Psoas muscle (tissue), 8 donors: Measurements from ENCODE around the gene IQCH. TPM values are rescaled to one million over a fixed set of nuclear protein-coding genes. Genes with fewer than 3 reads are reported as not detected.

ENCODE experiments used
- ATAC-seq, 4 donors: fragments of 200-7000 bp; cut with Tn5 transposase; one replicate each; pipeline ENCODE4 v1.9.1; 2020; ENCODE audit warnings: moderate library complexity in 3 of 4, mild to moderate bottlenecking in 2 of 4
- DNase-seq, 2 donors: peaks; one replicate each; pipeline ENCODE4 v3.0.0-alpha.2; 2020
- H3K27ac ChIP-seq: fragments of 200-600 bp; one replicate; pipeline ENCODE4 v1.8.0; 2022
- H3K27me3 ChIP-seq, 3 donors: fragments of 200-600 bp in 1 of 3; one replicate each; pipeline versions ENCODE4 v1.6.1 to v1.8.0; 2013 to 2022; ENCODE audit warnings: low read length in 2 of 3, mild to moderate bottlenecking in 2 of 3, moderate library complexity in 1 of 3; ENCODE audit not compliant: insufficient read depth in 3 of 3
- H3K36me3 ChIP-seq, 2 donors: fragments of 200-600 bp in 1 of 2; one replicate each; pipeline versions ENCODE4 v1.6.1 to v1.8.0; 2013 to 2022; ENCODE audit warnings: low read depth in 1 of 2, mild to moderate bottlenecking in 1 of 2, moderate library complexity in 1 of 2; ENCODE audit not compliant: insufficient read depth in 1 of 2
- H3K4me1 ChIP-seq: fragments of 200-600 bp; one replicate; pipeline ENCODE4 v1.8.0; 2022
- H3K4me3 ChIP-seq: fragments of 200-600 bp; one replicate; pipeline ENCODE4 v1.8.0; 2022; ENCODE audit warnings: mild to moderate bottlenecking
- H3K9me3 ChIP-seq: fragments of 200-600 bp; one replicate; pipeline ENCODE4 v1.8.0; 2022
- WGBS, 3 donors: extraction: QIAGEN DNeasy Blood & Tissue Kit; methylation state at CpG; one replicate each; pipeline versions ENCODE4 v1.1.6 to v1.1.7; 2013; 5-methylcytosine and 5-hydroxymethylcytosine counted together
- intact Hi-C, 2 donors: fragments of 100-400 bp; cut with DNase I; formaldehyde crosslinking; loops; one replicate each; pipeline versions ENCODE4 v1.11.0 to v1.14.2; 2022
- polyA plus RNA-seq, 3 donors: library from polyadenylated mRNA; stranded (reverse); fragments of 200-250 nt; gene quantifications; one replicate each; pipeline ENCODE4 v1.2.3, GENCODE V29; 2013
- total RNA-seq, 4 donors: library from RNA; stranded (reverse); fragmentation: NEBNext Ultra II Directional in 2 of 4; extraction: Animal tissue kit (Norgen Biotek cat#: 25700) in 2 of 4; gene quantifications; one replicate each; pipeline versions ENCODE4 v1.2.1 to v1.2.4, GENCODE V29; 2021 to 2023
- TF ChIP-seq, protein P1 (sequence below): fragments of 200-600 bp; IDR thresholded peaks from one replicate; pipeline ENCODE4 v1.8.0; 2022; ENCODE audit warnings: antibody characterized with exemption
- donor health status: healthy with polysubstance abuse.
- donor health status: DM: no; HTN: no; CAD: no; lungs with moderate emphysema.
- donor health status: Bipolar disorder and iron deficiency.
- donor health status: healthy.
- donor health status: DM: yes; HTN: yes; CAD: no.
- donor health status: DM: no; HTN: no; CAD: no.
- donor health status: DM: no; HTN: no; CAD: no.
- donor health status: DM: yes; HTN: yes; CAD: no.

The IQCH gene
- total and polyA plus RNA-seq, 7 donors: 0.27 to 1.0 (median 0.60) TPM

DNA sequence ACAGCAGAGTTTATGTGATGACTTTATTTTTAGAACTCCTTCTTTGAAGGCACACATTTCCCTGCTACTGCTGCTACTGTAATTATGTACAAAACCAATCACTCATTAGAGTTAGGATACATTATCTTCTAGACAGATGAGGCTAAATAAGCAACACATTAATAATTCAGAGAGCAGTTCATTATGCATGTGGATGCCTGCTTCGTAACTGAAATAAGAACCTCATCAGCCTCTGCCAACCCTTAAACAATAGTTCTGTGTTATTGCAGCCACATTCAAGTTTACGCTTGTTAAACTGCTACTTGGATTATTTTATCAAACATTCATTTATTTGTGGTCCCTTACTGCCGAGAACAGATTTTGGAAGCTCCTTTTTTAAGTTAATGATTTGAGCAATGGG lies 213.8 kb downstream of the IQCH start:
- Histone ChIP-seq H3K27me3 (no peaks in the 10 kb centered on the region), H3K9me3 (no peaks in the 10 kb centered on the region), H3K27ac (no peak overlapping the region), H3K4me1 (no peaks in the 10 kb centered on the region), H3K36me3 (peaks cover 0 to 9% of the 10 kb centered on the region in 2 donors), H3K4me3 (no peak overlapping the region)
- DNase-seq (no peak), ATAC-seq (no peak)
- WGBS, 3 donors: 63 to 79% (median 74%) methylated on average over 3 of the region's 3 CpGs
- TF ChIP-seq, protein P1, sequence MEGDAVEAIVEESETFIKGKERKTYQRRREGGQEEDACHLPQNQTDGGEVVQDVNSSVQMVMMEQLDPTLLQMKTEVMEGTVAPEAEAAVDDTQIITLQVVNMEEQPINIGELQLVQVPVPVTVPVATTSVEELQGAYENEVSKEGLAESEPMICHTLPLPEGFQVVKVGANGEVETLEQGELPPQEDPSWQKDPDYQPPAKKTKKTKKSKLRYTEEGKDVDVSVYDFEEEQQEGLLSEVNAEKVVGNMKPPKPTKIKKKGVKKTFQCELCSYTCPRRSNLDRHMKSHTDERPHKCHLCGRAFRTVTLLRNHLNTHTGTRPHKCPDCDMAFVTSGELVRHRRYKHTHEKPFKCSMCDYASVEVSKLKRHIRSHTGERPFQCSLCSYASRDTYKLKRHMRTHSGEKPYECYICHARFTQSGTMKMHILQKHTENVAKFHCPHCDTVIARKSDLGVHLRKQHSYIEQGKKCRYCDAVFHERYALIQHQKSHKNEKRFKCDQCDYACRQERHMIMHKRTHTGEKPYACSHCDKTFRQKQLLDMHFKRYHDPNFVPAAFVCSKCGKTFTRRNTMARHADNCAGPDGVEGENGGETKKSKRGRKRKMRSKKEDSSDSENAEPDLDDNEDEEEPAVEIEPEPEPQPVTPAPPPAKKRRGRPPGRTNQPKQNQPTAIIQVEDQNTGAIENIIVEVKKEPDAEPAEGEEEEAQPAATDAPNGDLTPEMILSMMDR: no peak
- intact Hi-C loops: no loop called here

DNA sequence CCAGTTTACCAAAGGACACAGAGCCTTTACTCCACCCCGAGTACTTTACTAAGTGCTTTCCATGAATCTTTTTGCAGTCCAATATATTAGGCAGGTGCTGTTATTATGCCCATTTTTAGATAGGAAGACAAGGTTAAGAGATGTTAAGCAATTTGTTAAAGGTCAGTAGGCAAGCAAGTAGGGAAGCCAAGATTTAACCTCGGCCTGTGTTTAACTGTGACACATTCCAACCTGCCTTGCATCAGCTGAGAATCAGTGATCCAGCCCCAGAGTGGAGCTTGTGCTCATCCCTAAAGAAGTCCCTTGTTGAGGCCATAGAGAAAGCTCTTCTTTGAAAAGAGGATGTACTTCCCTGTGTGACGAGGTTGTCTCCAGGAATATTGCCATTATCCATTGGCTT lies 215.1 kb downstream of the IQCH start:
- Histone ChIP-seq H3K36me3 (peaks cover 0 to 9% of the 10 kb centered on the region in 2 donors), H3K27me3 (no peaks in the 10 kb centered on the region), H3K9me3 (no peaks in the 10 kb centered on the region), H3K4me1 (no peaks in the 10 kb centered on the region), H3K4me3 (no peak overlapping the region), H3K27ac (no peak overlapping the region)
- DNase-seq (no peak), ATAC-seq (no peak)
- TF ChIP-seq, protein P1: no peak
- WGBS, 3 donors: 61 to 77% (median 77%) methylated on average over 3 of the region's 3 CpGs
- intact Hi-C loops: no loop called here

DNA sequence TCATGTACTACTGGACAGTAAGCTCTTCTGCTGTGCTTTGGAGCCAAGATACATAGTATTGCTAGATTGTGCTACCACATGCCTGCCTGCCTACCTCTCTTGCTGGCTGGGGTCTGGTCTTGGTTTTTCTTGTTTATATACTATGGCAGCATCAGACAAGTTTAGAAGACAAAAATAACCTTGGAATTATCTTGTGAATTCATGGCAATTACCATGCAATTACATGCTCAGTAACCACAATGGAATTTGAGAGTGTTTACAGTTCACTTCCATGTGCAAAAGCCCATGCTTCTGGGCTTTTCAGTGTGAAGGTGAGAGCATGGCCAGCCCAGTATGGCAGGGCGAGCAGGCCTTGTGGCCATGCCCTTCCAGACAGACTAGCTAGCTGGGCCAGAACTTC lies 218.4 kb downstream of the IQCH start:
- no peaks in the 10 kb centered on the region for H3K36me3 ChIP-seq
- H3K27ac ChIP-seq: no peak overlapping the region
- DNase-seq (no peak), ATAC-seq (no peak)
- WGBS, 3 donors: 91 to 100% (median 93%) methylated on average over 1 of the region's 1 CpG
- H3K9me3 ChIP-seq: no peaks in the 10 kb centered on the region
- TF ChIP-seq, protein P1: no peak
- no peaks in the 10 kb centered on the region for H3K4me1 ChIP-seq
- no peak overlapping the region for H3K4me3 ChIP-seq
- intact Hi-C loops: no loop called here
- H3K27me3 ChIP-seq: no peaks in the 10 kb centered on the region

DNA sequence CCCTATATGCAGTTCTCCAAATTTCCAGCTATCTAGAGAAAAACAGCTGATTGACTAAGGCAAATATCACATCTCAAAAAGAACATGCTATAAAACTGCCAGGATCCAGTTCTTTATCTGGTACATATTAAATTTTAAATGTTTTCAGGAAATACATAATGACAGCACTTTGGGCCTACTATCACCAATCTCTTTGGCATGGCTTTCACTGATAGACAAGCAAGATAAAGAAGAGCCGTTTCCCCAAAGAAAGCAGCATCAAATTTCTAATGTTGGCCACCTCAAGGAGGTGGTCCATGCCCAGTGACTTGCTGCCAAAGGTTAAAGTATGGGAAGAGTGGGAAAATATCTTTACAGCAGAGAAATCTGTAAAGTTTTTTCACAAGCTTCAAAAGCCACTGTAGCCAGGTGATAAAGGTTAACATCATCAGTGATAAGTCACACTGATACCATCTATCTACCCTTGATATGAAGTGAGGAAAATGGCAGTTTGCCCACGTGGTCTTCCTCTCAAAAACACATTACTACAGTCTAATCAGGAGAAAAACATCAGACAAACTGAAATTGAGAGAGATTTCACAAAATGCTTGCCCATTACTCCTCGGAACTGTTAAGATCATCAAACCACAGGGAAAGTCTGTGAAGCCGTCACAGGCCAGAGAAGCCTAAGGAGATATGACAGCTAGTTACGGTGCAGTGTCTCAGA lies 220.0 kb downstream of the IQCH start:
- 88 to 91% (median 89%) methylated on average over 5 of the region's 5 CpGs for WGBS, 3 donors
- DNase-seq (no peak), ATAC-seq (no peak)
- Histone ChIP-seq H3K4me1 (no peaks in the 10 kb centered on the region), H3K4me3 (no peak overlapping the region), H3K9me3 (no peaks in the 10 kb centered on the region), H3K27ac (no peak overlapping the region), H3K36me3 (no peaks in the 10 kb centered on the region), H3K27me3 (no peaks in the 10 kb centered on the region)
- TF ChIP-seq, protein P1: no peak
- intact Hi-C loops: no loop called here
